ENCODE data around the gene PDCL3. TPM values are rescaled to one million over a fixed set of nuclear protein-coding genes. Genes with fewer than 3 reads are reported as not detected.

Gene PDCL3
- polyA plus RNA-seq, 1 of the 3 experiments (the other 2 are of a cell fraction): 32.8 TPM

- WGBS (ENCODE audit: low lambda C conversion rate): 21% methylated on average over 2 of the region's 2 CpGs
- H4K20me1 ChIP-seq (ENCODE audit: insufficient read depth): no peaks in the 10 kb centered on the region
- no peak overlapping the region for H3K9ac ChIP-seq
- no peaks in the 10 kb centered on the region for H3K4me1 ChIP-seq (ENCODE audit: control insufficient read depth in 1 of 2, insufficient read depth in 2 of 2, low read depth in 1 of 2, low read length in 1 of 2)
- no peak overlapping the region for H2AFZ ChIP-seq (ENCODE audit: low read depth)
- ChIA-PET POLR2A (no interaction called here), CTCF (no interaction called here)
- H3K9me3 ChIP-seq: no peaks in the 10 kb centered on the region
- H3K4me2 ChIP-seq: no peak overlapping the region
- H3K9me2 ChIP-seq: no peaks in the 10 kb centered on the region
- no peak for TF ChIP-seq CHD2 (IDR thresholded peaks at IDR 0.05; ENCODE audit: low read length, partially characterized antibody)
- TF ChIP-seq, protein P1, sequence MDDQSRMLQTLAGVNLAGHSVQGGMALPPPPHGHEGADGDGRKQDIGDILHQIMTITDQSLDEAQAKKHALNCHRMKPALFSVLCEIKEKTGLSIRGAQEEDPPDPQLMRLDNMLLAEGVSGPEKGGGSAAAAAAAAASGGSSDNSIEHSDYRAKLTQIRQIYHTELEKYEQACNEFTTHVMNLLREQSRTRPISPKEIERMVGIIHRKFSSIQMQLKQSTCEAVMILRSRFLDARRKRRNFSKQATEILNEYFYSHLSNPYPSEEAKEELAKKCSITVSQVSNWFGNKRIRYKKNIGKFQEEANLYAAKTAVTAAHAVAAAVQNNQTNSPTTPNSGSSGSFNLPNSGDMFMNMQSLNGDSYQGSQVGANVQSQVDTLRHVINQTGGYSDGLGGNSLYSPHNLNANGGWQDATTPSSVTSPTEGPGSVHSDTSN (IDR thresholded peaks at IDR 0.05): no peak
- TF ChIP-seq GATA2 (CRISPR knock-in tag; IDR thresholded peaks at IDR 0.05): no peak
- TF ChIP-seq USF1 (IDR thresholded peaks at IDR 0.05; ENCODE audit: borderline replicate concordance, low read depth): no peak
- no peak overlapping the region for H3K4me3 ChIP-seq (ENCODE audit: low read depth in 2 of 2, low read length in 1 of 2)
- no peaks in the 10 kb centered on the region for H3F3A ChIP-seq (replicated peaks; ENCODE audit: insufficient read depth)
- DNase-seq: no peak
- no peak overlapping the region for H3K27ac ChIP-seq (ENCODE audit: low read depth in 2 of 2, low read length in 1 of 2)
- H3K36me3 ChIP-seq (replicated peaks in 1 of 2; ENCODE audit: control insufficient read depth in 1 of 2, insufficient read depth in 2 of 2, low read length in 1 of 2): no peaks in the 10 kb centered on the region
- no peaks in the 10 kb centered on the region for H3K27me3 ChIP-seq (ENCODE audit: insufficient read depth)
- H3K79me2 ChIP-seq (ENCODE audit: insufficient read depth): no peaks in the 10 kb centered on the region
Observed at GRCh38 chr2:100535855-100536254, 26.9 kb upstream of the PDCL3 start.

- Histone ChIP-seq H3K9me2 (no peaks in the 10 kb centered on the region), H3K27me3 (ENCODE audit: insufficient read depth) (no peaks in the 10 kb centered on the region), H2AFZ (ENCODE audit: low read depth) (no peak overlapping the region), H3K27ac (ENCODE audit: low read depth in 2 of 2, low read length in 1 of 2) (no peak overlapping the region), H3K9ac (no peak overlapping the region), H3K36me3 (replicated peaks in 1 of 2; ENCODE audit: control insufficient read depth in 1 of 2, insufficient read depth in 2 of 2, low read length in 1 of 2) (no peaks in the 10 kb centered on the region), H4K20me1 (ENCODE audit: insufficient read depth) (no peaks in the 10 kb centered on the region), H3K79me2 (ENCODE audit: insufficient read depth) (no peaks in the 10 kb centered on the region), H3F3A (replicated peaks; ENCODE audit: insufficient read depth) (no peaks in the 10 kb centered on the region), H3K4me3 (ENCODE audit: low read depth in 2 of 2, low read length in 1 of 2) (no peak overlapping the region), H3K4me1 (ENCODE audit: control insufficient read depth in 1 of 2, insufficient read depth in 2 of 2, low read depth in 1 of 2, low read length in 1 of 2) (no peaks in the 10 kb centered on the region), H3K9me3 (no peaks in the 10 kb centered on the region), H3K4me2 (no peak overlapping the region)
- 28% methylated on average over 9 of the region's 9 CpGs for WGBS (ENCODE audit: low lambda C conversion rate)
- CTCF ChIA-PET: no interaction called here
- TF ChIP-seq GABPA (IDR thresholded peaks at IDR 0.05; ENCODE audit: low read depth) (no peak), SIN3A (IDR thresholded peaks at IDR 0.05; ENCODE audit: borderline replicate concordance, low read depth, low read length) (no peak), RFX5 (IDR thresholded peaks at IDR 0.05; ENCODE audit: low read length) (no peak), TAF1 (IDR thresholded peaks at IDR 0.05; ENCODE audit: borderline replicate concordance, low read depth, low read length) (no peak), RXRA (IDR thresholded peaks at IDR 0.05; ENCODE audit: borderline replicate concordance, low read depth) (no peak), EP300 (IDR thresholded peaks at IDR 0.05; ENCODE audit: borderline replicate concordance in 1 of 2, low read depth in 1 of 2, low read length in 1 of 2) (no peak), YY1 (IDR thresholded peaks at IDR 0.05; ENCODE audit: low read depth) (no peak), NRF1 (IDR thresholded peaks at IDR 0.05; ENCODE audit: low read depth, low read length) (no peak), RAD21 (IDR thresholded peaks at IDR 0.05; ENCODE audit: low read length) (no peak), JUND (IDR thresholded peaks at IDR 0.05) (no peak), ELF1 (IDR thresholded peaks at IDR 0.05) (no peak), USF1 (IDR thresholded peaks at IDR 0.05; ENCODE audit: borderline replicate concordance, low read depth) (no peak), MXI1 (IDR thresholded peaks at IDR 0.05; ENCODE audit: low read depth, low read length) (no peak)
- TF ChIP-seq, protein P2, sequence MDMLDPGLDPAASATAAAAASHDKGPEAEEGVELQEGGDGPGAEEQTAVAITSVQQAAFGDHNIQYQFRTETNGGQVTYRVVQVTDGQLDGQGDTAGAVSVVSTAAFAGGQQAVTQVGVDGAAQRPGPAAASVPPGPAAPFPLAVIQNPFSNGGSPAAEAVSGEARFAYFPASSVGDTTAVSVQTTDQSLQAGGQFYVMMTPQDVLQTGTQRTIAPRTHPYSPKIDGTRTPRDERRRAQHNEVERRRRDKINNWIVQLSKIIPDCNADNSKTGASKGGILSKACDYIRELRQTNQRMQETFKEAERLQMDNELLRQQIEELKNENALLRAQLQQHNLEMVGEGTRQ (IDR thresholded peaks at IDR 0.05; ENCODE audit: borderline replicate concordance, low read depth, low read length): no peak
- TF ChIP-seq, protein P3, sequence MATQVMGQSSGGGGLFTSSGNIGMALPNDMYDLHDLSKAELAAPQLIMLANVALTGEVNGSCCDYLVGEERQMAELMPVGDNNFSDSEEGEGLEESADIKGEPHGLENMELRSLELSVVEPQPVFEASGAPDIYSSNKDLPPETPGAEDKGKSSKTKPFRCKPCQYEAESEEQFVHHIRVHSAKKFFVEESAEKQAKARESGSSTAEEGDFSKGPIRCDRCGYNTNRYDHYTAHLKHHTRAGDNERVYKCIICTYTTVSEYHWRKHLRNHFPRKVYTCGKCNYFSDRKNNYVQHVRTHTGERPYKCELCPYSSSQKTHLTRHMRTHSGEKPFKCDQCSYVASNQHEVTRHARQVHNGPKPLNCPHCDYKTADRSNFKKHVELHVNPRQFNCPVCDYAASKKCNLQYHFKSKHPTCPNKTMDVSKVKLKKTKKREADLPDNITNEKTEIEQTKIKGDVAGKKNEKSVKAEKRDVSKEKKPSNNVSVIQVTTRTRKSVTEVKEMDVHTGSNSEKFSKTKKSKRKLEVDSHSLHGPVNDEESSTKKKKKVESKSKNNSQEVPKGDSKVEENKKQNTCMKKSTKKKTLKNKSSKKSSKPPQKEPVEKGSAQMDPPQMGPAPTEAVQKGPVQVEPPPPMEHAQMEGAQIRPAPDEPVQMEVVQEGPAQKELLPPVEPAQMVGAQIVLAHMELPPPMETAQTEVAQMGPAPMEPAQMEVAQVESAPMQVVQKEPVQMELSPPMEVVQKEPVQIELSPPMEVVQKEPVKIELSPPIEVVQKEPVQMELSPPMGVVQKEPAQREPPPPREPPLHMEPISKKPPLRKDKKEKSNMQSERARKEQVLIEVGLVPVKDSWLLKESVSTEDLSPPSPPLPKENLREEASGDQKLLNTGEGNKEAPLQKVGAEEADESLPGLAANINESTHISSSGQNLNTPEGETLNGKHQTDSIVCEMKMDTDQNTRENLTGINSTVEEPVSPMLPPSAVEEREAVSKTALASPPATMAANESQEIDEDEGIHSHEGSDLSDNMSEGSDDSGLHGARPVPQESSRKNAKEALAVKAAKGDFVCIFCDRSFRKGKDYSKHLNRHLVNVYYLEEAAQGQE (IDR thresholded peaks at IDR 0.05; ENCODE audit: low read depth, low read length): no peak
- DNase-seq: no peak
- POLR2A ChIA-PET: no interaction called here
Observed at GRCh38 chr2:100537918-100538317, 24.9 kb upstream of the PDCL3 start.

All from SK-N-SH (cell line).